T-helper 22 cell (primary cell): Measurements from ENCODE around the gene HTRA3.
"Not testable (repeated sequence)": the region's sequence is repeated elsewhere in the genome, so short reads cannot be mapped to it uniquely, and the experiment has no call there.

Source experiments
- DNase-seq: peaks from one replicate; pipeline ENCODE4 v3.0.0-alpha.2; 2020; ENCODE audit warnings: low read depth

Gene HTRA3

DNA sequence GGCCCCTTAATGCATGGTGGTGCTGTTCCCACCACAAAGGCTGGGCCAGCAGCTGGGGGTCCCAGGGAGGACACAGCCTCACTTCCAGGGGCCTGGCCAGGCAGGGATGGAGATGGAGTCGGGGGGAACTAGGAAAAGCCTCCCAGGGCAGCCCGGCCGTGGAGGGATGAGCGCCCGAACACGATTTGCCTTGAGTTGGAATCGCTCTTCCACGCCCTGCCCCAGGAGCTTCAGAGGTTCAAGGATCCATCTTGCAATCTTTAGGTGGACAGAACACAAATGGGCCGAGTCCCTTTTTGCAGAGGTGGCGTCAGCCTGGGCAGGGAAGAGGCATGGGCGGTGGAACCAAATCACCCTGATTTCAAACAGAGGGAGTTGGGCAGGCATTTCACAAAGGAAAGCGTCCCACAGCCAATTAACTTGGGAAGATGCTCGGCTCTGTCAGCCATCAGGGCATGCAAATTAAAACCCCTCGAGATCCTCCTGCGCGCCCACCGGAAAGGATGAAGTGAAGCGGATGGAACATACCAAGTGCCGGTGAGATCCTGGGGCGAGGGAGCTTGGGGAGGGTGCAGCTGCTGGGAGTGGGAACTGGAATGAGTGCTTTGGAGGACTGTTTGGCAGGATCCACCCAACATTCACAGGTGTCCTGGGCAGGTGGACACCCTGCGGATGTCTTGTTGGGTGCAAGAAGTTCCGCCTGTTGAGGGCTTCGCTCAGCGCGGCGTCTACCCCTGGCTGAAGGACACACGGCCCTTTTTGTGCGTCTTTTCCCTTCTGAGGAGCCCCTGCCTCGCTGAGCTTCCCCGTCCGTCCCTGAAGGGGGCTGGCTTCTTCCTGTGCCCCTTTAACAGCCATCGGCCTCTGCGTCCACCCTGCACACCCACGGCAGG lies 75.7 kb downstream of the HTRA3 start:
- no peak for DNase-seq

DNA sequence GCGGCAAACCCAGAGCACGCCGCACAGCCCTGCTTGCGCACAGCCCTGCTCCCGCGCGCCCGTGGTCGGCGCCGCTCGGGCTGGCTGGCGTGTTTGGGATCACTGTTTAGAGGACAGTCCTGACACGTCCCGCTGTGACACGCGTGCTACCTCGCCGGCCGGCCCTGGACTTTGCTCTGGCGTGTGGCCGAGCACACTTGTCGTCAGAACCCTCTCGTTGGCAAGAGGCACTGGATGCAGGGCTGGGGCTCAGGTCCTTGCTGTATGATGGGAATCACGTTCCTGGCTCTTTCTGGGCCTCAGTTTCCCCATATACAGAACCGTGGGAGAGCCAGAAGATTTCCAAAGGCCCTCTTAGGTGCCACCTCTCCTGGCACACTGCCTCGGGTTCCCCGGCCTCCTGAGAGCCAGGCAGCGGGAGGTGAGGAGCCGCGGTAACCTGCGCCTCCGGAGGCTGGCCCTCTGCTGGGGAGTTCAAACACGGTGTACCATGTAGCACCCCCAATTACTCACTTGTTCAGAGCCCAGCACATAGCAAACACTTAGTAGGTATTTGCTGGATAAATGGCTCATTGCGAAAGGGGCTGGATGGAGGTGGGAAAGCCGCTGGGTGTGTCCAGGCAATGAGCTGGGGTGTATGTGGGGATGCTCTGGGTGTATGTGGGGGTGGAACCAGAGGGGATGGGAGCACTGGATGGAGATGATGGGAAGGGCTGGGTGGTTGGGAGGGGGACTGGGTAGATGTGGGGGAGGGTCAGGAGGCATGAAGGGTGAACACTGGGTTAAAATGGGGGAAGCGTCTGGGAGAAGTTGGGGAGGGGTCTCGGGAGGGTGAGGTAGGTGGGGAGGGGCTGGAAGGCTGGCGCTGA lies 76.6 kb downstream of the HTRA3 start:
- DNase-seq, result no peak

DNA sequence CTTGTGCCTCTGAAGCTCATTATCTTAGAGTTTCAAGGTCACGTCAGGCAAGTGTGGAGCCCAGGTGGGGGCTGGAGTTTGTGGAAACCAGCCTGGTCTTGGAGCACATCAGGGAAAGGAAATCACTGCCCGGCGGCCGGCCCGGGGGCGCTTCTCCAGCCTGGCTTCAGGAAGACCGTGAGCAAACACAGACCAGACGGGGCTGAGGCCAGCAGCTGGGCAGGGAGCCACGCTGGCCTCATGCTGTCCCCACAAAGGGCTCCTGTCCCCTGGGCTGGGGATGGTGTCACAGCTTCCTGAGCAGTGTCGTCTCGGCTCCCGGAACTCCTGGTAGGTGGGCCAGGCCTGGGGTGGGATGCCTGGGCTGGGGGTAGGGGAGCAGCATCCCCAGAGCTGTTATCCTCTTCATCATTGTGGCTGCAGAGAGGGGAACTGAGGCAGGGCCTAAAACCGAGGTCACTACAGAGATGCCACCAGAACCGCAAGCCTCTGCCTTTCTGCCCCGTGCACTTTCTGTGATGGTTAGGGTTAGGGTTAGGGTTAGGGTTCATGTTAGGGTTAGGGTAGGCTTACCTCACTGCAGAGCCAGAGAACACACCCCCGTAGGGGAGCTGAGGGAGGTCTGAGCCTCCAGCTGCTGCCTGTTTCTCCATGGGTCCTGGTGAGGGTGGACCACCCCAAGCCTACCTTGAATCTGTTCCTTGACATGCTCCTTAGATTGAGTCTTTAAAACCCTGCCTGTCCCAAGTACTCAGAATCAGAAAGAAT lies 77.5 kb downstream of the HTRA3 start:
- DNase-seq, result no peak

DNA sequence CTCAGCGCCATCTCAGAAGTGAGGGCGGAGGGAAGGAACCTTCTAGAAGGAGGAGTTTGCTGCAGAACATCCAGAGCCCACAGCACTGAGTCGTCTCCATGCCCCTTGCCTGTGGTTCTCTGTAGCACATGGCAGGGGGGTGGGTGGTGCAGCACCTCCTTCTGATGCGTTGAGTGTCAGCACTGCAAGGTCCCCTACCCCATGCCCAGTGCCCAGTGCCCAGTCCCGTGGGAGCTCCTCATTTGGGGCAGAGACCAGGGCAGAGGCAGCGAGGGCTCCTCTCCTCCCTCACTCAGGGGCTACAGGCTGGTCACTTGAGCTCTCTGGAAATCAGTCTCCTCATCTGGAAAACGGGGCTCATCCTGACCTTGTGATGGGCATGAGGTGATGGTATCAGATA lies 78.1 kb downstream of the HTRA3 start:
- DNase-seq, result no peak

DNA sequence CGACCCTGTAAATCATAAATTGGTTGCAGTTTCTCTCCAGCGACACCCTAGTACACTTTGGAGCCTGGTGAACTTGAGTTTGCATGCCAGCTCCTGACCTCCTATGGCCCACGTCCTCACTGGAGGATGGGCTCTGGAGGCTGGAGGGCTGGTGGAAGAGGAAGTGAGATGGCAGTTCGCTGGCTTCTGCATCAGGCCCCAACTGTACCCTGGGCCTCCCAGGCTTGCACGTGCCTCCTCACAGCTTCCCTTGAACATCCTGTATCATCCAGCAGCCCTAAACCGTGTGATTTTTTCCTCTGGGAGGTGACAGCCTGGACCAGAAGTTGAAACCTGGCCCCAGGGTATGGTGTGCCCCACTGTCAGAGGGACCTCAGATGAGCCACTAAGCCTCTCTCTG lies 78.5 kb downstream of the HTRA3 start:
- DNase-seq, result no peak

DNA sequence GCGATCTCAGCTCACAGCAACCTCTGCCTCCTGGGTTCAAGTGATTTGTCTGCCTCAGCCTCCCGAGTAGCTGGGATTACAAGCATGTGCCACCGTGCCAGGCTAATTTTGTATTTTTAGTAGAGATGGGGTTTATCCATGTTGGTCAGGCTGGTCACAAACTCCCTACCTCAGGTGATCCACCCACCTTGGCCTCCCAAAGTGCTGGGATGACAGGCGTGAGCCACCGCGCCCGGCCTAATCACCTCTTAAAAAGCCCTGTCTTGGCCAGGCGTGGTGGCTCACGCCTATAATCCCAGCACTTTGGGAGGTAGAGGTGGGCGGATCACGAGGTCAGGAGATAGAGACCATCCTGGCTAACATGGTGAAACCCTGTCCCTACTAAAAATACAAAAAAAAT lies 79.7 kb downstream of the HTRA3 start:
- not testable (repeated sequence) for DNase-seq

DNA sequence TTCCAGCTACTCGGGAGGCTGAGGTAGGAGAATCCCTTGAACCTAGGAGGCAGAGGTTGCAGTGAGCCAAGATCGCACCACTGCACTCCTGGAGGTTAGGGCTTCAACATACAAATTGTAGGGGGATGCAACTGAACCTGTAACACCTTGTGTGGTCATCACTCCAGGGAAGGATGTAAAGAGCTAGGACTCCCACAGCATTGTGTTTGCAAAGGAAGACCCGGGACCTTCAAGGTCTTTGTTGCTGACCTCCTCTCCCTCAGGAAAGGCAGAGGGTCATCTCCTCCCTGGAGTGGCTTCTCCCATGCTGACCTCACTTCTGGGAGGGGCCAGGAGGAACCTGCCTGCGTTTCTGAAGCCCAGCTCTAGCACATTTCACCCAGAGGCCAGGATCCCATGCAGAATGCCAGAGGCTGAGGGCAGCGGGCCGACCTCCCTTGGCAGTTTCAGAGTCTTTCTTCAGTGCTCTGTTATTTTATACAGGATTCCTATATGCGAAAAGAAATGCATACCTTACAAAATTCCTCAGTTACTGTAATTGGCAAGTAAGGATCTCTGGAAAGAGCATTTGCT lies 80.2 kb downstream of the HTRA3 start:
- DNase-seq, result no peak

DNA sequence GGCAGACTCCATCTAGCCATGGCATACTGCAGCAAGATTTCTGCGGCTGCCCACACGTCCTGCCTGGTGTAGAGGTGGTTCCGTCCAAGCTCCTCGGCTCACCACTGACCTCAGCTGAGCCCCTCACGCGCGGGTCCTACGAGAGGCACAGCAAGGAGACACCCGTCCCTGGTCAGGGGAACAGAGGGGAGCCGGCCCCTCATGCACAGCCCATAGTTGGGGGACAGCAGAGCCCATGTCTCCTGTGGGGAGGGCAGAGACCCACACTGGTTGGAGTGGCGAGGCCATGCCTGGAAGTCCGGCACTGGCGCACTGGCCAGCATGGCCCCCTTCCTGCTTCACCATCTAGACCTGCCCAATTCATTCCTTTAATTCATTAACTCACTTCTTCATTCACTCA lies 80.8 kb downstream of the HTRA3 start:
- no peak for DNase-seq

DNA sequence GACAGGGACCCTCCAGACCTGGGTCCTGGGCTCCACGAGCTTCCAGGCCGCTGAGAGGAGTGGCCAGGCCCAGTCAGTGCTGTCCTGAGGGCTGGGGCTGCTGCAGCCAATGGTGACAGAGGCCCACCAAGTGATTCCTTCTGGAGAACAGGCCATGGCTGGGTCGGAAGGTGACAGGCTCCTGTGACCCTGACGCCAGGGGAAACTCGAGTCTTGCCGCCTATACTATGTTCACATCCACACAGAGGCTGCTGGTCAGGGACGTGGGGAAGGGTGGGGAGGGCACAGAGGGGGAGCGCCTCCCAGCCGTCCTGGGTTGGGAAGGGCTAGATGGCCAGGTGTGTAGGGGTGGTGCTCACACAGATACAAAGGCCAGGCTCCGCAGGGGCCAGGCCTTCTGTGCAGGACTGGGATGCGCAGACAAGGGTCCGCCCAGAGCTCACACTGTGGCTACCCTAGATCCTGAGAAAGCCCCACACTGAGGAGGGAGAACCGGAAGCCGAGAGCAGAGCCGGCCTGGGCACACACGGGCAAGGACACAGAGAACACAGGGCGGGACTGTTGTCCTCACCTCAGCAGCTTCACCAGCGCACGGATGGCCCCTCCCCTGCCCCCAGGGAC lies 81.4 kb downstream of the HTRA3 start:
- no peak for DNase-seq

DNA sequence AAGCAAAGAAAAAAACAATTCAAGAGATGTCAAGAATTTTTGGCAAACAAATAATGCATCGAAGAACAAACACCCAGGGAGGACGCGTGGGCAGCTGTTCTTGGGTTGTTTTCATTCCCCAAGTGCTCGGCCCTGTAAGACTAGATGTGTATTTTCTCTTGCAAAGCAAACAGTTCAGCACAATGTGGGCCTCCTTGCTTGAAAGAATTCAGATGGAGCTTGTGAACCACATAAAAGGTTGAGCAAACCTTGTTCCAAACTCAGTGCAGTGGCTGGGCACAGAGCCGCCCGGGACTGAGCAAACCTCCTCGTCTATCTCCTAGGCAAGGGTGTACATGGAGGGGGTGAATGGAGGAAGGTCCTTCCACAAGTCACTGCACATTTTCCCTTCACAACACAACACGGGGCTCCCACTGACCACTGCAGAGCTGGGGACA lies 82.4 kb downstream of the HTRA3 start:
- DNase-seq, result no peak

DNA sequence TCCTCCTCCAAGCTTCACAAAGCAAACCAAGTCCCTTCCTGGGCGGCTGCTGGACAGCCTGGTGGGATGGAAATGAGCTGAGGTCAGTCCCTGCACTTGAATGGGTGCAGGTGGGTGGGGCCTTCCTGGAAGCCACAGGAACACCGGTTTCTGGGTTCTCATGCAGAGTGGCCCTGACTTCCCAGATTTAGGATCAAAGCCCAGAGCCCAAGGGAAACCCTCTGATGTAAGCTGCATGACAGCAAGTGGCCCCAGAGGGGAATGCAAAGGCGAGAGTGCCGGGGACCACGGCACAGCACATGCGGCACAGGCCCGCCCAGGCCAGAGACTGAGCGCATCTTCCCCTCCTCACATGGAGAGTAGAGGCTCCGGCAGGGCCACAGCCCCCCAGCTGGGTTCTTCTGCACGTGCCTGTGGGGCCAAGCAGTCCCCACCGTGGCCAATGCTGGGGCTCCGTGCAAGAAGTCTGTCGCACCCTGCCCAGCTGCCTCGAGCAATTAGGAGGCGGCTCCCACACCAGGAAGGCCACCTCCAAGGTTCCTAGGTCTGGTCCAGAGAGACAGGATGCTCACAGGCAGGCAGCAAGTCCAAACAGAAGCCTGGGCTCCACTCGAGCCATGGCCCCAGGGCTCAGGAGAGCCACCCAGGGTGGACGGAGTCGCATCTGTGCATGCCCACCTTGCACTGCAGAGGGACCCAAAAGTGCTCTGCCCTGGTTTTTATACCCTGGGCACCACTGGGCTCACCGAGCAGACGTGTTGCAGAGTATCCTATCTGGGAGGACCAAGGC lies 83.0 kb downstream of the HTRA3 start:
- no peak for DNase-seq

DNA sequence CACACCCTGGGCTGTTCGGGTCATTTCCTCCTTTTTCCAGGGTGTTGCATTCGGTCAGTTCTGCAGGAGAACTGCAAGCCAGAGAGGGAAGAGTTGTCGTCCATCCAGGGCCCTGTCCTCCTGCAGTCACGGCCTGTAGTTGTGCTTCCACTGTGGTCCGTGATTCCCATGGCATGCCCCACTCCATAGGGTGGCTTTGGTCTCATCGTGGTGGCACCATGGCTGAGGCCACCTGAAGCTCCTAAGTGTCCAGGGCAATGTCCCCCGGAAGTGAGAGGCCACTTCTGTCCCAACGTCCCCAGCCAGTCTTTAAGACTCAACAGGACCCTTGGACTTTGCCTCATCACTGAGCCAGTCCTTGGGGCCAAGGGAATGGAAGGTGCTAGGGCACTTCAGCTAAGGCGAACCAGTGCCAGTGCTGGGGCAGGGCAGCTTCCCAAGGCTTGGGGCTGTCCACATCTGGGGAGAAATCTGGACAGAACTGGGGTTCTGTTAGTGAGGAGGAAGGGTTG lies 83.7 kb downstream of the HTRA3 start:
- DNase-seq, result no peak

DNA sequence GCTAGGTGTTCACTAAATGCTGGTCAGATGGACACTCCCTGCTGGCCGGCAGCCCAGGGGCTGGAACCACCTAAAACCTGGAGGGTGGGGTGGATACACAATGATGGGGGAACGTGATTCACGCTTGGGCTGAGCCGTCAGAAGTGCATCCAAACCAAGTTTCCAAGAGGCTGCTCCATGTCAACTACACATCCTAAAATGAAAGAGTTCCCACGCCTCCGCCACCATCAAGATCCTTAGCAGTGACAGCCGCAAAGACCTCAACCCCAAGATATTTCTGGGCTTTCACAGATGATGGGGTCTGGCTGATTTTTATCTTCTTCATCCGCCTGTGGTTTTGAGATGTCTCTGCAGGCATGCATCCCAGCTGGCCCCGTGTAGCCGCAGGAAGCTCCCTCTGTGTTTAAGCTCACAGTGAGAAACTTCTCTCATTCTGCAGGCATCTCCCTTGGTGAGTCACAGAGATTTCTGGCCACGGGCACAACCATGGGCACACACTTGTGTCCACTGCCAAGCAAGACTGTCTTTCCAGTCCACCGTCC lies 84.4 kb downstream of the HTRA3 start:
- no peak for DNase-seq

DNA sequence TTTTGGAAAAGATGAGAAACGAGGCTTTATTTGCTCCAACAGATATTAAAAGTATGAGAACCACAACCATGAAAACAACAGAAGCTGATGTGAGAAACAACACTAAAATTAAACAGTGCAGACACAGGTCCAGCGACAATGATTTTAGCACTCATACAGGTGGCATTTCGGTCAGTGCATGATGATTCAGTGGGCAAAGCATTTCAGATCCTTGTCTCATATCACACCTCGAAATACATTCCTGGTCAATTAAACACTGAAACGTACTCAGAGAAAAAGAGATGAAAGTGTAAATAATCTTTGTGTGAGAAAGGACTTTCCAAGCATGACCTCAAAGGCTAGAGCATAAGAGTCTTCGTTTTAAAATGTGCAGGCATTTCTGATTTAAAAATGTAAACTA lies 85.8 kb downstream of the HTRA3 start:
- no peak for DNase-seq

DNA sequence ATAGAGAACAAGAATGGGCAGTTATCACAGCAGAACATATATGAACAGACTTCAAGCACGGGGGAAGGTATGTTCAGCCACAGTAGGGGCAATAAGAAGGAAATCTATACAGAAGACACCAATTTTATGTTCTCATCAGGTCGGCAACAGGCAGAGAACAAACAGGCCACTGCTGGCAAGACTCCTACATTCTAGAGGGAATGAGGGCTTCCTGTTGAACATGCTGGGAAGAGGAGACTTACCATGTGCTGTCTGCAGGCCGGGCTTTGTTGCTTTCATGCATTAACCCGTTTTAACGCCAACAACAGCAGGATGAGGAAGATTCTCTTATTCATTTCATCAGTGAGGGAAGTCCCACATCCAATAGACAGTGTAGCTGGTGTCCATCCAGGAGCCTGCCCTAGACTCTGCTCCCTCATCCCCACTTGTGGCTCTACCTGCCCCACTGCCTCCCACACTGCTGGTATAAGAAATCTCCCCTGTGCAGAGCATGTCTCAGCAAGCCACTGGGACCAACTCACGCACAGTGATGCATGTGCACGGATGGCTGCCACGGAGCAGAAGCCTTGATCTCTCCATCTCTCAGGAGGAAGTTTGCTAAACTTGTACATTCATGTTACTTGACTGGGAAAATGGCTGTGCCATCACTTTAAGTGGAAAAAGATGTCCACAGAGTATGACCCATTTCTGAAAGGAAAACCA lies 86.5 kb downstream of the HTRA3 start:
- no peak for DNase-seq
